ENCODE results near the gene PALMD. TPM values are rescaled to one million over a fixed set of nuclear protein-coding genes. Genes with fewer than 3 reads are reported as not detected.

Gene PALMD
- not detected for total RNA-seq

GRCh38 chr1:99645699-99646531 lies at the start of gene PALMD:
TSS of gene PALMD (plus strand) at chr1:99646113. CDS start at chr1:99646318, 205 bp downstream.
- Mint-ChIP-seq H3K27ac (no peak within 1 kb of the TSS), H3K36me3 (ENCODE audit: low read depth) (no peaks in the 10 kb centered on the region), H3K4me1 (no peaks in the 10 kb centered on the region), H3K27me3 (peaks cover 35% of the 10 kb centered on the region), H3K4me3 (no peak within 1 kb of the TSS), H3K9me3 (no peaks in the 10 kb centered on the region)
- ChIA-PET CTCF (interaction anchor here (1.2 kb wide), 1 partner anchor 230 kb away, joined by 3 read pairs; no protein-coding TSS in a partner anchor), POLR2A (no interaction called here)
- DNase-seq = no peak

- no peak overlapping the region for H3K4me3 Mint-ChIP-seq
- ChIA-PET POLR2A (no interaction called here), CTCF (no interaction called here)
- no peak overlapping the region for H3K27ac Mint-ChIP-seq
- H3K36me3 Mint-ChIP-seq (ENCODE audit: low read depth) = no peaks in the 10 kb centered on the region
- no peak for DNase-seq
- H3K4me1 Mint-ChIP-seq = no peaks in the 10 kb centered on the region
- H3K27me3 Mint-ChIP-seq = peaks cover 7% of the 10 kb centered on the region
- H3K9me3 Mint-ChIP-seq = no peaks in the 10 kb centered on the region
Observed at GRCh38 chr1:99598738-99599411, 47.0 kb upstream of the PALMD start.

- no peak for DNase-seq
- H3K4me3 Mint-ChIP-seq = no peak overlapping the region
- H3K27ac Mint-ChIP-seq = no peak overlapping the region
- H3K36me3 Mint-ChIP-seq (ENCODE audit: low read depth) = no peaks in the 10 kb centered on the region
- ChIA-PET POLR2A (no interaction called here), CTCF (no interaction called here)
- H3K27me3 Mint-ChIP-seq = peaks cover 3% of the 10 kb centered on the region
- no peaks in the 10 kb centered on the region for H3K9me3 Mint-ChIP-seq
- H3K4me1 Mint-ChIP-seq = no peaks in the 10 kb centered on the region
Observed at GRCh38 chr1:99599678-99600175, 46.2 kb upstream of the PALMD start.

GRCh38 chr1:99600782-99601181 lies 45.1 kb upstream of the PALMD start:
- Mint-ChIP-seq H3K4me3 (no peak overlapping the region), H3K9me3 (no peaks in the 10 kb centered on the region), H3K4me1 (no peaks in the 10 kb centered on the region), H3K36me3 (ENCODE audit: low read depth) (no peaks in the 10 kb centered on the region), H3K27ac (no peak overlapping the region), H3K27me3 (no peaks in the 10 kb centered on the region)
- CTCF ChIA-PET = no interaction called here
- POLR2A ChIA-PET = no interaction called here
- no peak for DNase-seq

GRCh38 chr1:99601208-99601607 lies 44.7 kb upstream of the PALMD start:
- Mint-ChIP-seq H3K9me3 (no peaks in the 10 kb centered on the region), H3K4me1 (no peaks in the 10 kb centered on the region), H3K27me3 (no peaks in the 10 kb centered on the region), H3K36me3 (ENCODE audit: low read depth) (no peaks in the 10 kb centered on the region), H3K27ac (no peak overlapping the region), H3K4me3 (no peak overlapping the region)
- DNase-seq = no peak
- ChIA-PET CTCF (no interaction called here), POLR2A (no interaction called here)

GRCh38 chr1:99601709-99602403 lies 44.1 kb upstream of the PALMD start:
- no peak for DNase-seq
- Mint-ChIP-seq H3K27ac (no peak overlapping the region), H3K36me3 (ENCODE audit: low read depth) (no peaks in the 10 kb centered on the region), H3K4me3 (no peak overlapping the region), H3K27me3 (no peaks in the 10 kb centered on the region), H3K9me3 (no peaks in the 10 kb centered on the region), H3K4me1 (no peaks in the 10 kb centered on the region)
- POLR2A ChIA-PET = no interaction called here
- CTCF ChIA-PET = no interaction called here

- H3K4me3 Mint-ChIP-seq = no peak overlapping the region
- H3K27me3 Mint-ChIP-seq = no peaks in the 10 kb centered on the region
- no peak overlapping the region for H3K27ac Mint-ChIP-seq
- ChIA-PET CTCF (interaction anchor here (0.6 kb wide), 1 partner anchor 12 kb away, joined by 3 read pairs; no protein-coding TSS in a partner anchor), POLR2A (no interaction called here)
- H3K4me1 Mint-ChIP-seq = no peaks in the 10 kb centered on the region
- no peaks in the 10 kb centered on the region for H3K36me3 Mint-ChIP-seq (ENCODE audit: low read depth)
- no peaks in the 10 kb centered on the region for H3K9me3 Mint-ChIP-seq
- no peak for DNase-seq
Observed at GRCh38 chr1:99602404-99602969, 43.4 kb upstream of the PALMD start.

GRCh38 chr1:99603699-99604560 lies 42.0 kb upstream of the PALMD start:
- ChIA-PET CTCF (no interaction called here), POLR2A (no interaction called here)
- DNase-seq = no peak
- Mint-ChIP-seq H3K9me3 (no peaks in the 10 kb centered on the region), H3K36me3 (ENCODE audit: low read depth) (no peaks in the 10 kb centered on the region), H3K4me3 (no peak overlapping the region), H3K4me1 (no peaks in the 10 kb centered on the region), H3K27me3 (no peaks in the 10 kb centered on the region), H3K27ac (no peak overlapping the region)

- no peak overlapping the region for H3K4me3 Mint-ChIP-seq
Observed at GRCh38 chr1:99606306-99606705, 39.6 kb upstream of the PALMD start.

GRCh38 chr1:99607590-99607989 lies 38.3 kb upstream of the PALMD start:
- H3K27ac Mint-ChIP-seq = no peak overlapping the region
- H3K4me3 Mint-ChIP-seq = no peak overlapping the region
- H3K4me1 Mint-ChIP-seq = no peaks in the 10 kb centered on the region
- ChIA-PET POLR2A (no interaction called here), CTCF (no interaction called here)
- no peak for DNase-seq
- H3K27me3 Mint-ChIP-seq = peaks cover 7% of the 10 kb centered on the region
- H3K9me3 Mint-ChIP-seq = no peaks in the 10 kb centered on the region
- H3K36me3 Mint-ChIP-seq (ENCODE audit: low read depth) = no peaks in the 10 kb centered on the region

More at GRCh38 chr1:99606306-99606705, 39.6 kb upstream of the PALMD start:
- no peak for DNase-seq
- Mint-ChIP-seq H3K27ac (no peak overlapping the region), H3K27me3 (peaks cover 7% of the 10 kb centered on the region), H3K36me3 (ENCODE audit: low read depth) (no peaks in the 10 kb centered on the region), H3K4me1 (no peaks in the 10 kb centered on the region), H3K9me3 (no peaks in the 10 kb centered on the region)
- ChIA-PET CTCF (no interaction called here), POLR2A (no interaction called here)

- Mint-ChIP-seq H3K9me3 (no peaks in the 10 kb centered on the region), H3K36me3 (ENCODE audit: low read depth) (no peaks in the 10 kb centered on the region), H3K4me1 (no peaks in the 10 kb centered on the region), H3K27ac (no peak overlapping the region), H3K27me3 (peaks cover 7% of the 10 kb centered on the region), H3K4me3 (no peak overlapping the region)
- POLR2A ChIA-PET = no interaction called here
- DNase-seq = no peak
- CTCF ChIA-PET = no interaction called here
Observed at GRCh38 chr1:99608058-99608457, 37.9 kb upstream of the PALMD start.

GRCh38 chr1:99613716-99614115 lies 32.2 kb upstream of the PALMD start:
- CTCF ChIA-PET = no interaction called here
- DNase-seq = no peak
- Mint-ChIP-seq H3K4me1 (no peaks in the 10 kb centered on the region), H3K27ac (no peak overlapping the region), H3K9me3 (no peaks in the 10 kb centered on the region), H3K36me3 (ENCODE audit: low read depth) (no peaks in the 10 kb centered on the region), H3K4me3 (no peak overlapping the region), H3K27me3 (peaks cover 7% of the 10 kb centered on the region)
- POLR2A ChIA-PET = no interaction called here

Measured in activated CD4-positive, alpha-beta T cell treated with anti-CD3 and anti-CD28 coated beads, Interleukin-2, amount 10 ng/mL, durations not matched to agents 7 days and 5 days (primary cell).